GM18858 (cell line): ENCODE data around the gene PAK6.

Source experiments
- ATAC-seq: cut with Tn5 transposase; IDR thresholded peaks from one replicate; pipeline ENCODE4 v1.9.1; 2021; ENCODE audit not compliant: unreplicated experiment

PAK6 gene

DNA sequence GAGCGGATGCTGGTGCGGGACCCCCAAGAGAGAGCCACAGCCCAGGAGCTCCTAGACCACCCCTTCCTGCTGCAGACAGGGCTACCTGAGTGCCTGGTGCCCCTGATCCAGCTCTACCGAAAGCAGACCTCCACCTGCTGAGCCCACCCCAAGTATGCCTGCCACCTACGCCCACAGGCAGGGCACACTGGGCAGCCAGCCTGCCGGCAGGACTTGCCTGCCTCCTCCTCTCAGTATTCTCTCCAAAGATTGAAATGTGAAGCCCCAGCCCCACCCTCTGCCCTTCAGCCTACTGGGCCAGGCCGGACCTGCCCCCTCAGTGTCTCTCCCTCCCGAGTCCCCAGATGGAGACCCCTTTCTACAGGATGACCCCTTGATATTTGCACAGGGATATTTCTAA lies 37.1 kb downstream of the PAK6 start:
- no peak for ATAC-seq

GRCh38 chr15:40276927-40277326 lies 38.1 kb downstream of the PAK6 start:
- no peak for ATAC-seq

- ATAC-seq, result no peak
Observed at GRCh38 chr15:40277471-40277870, 38.6 kb downstream of the PAK6 start.

DNA sequence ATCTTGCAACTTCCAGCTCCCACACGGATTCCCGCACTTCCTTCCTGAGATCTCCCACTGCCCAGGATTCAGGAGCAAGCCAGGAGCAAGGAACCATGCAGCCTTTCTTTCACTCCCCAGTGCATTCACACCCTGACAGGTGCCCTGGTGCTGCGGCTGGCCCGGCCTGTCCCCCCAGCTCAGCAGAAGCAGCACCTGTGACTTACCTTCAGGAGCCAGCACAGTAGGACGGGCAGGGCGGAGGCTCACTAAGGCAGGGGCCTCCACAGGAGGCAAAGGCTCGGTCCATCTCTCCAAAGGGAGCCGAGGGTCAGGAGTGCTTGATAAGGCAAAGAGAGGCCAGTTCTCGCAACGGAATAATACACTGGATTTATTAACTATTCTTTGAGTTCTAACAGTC lies 39.2 kb downstream of the PAK6 start:
- ATAC-seq, result no peak

GRCh38 chr15:40279437-40280141 lies 40.7 kb downstream of the PAK6 start:
- no peak for ATAC-seq

- no peak for ATAC-seq
Observed at GRCh38 chr15:40280260-40281056, 41.6 kb downstream of the PAK6 start.

- no peak for ATAC-seq
Observed at GRCh38 chr15:40281057-40281800, 42.4 kb downstream of the PAK6 start.

DNA sequence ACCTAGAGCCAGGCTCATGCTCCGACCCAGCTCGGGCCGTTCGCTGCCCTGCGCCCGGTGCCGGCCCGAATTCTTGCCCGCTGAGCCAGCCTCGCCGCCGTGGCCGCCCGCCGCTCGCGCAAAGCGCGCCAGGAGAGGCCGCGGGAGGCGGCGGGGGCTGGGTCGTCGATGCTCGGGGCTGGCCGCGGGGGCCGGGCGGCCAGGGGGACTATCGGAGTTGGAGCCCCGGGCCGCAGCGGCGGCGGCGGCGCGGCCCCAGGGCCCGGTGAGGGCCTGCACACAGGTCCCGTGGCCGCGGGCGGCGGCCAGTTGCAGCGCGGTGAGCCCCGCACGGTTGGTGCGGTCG lies 42.9 kb downstream of the PAK6 start:
- no peak for ATAC-seq

DNA sequence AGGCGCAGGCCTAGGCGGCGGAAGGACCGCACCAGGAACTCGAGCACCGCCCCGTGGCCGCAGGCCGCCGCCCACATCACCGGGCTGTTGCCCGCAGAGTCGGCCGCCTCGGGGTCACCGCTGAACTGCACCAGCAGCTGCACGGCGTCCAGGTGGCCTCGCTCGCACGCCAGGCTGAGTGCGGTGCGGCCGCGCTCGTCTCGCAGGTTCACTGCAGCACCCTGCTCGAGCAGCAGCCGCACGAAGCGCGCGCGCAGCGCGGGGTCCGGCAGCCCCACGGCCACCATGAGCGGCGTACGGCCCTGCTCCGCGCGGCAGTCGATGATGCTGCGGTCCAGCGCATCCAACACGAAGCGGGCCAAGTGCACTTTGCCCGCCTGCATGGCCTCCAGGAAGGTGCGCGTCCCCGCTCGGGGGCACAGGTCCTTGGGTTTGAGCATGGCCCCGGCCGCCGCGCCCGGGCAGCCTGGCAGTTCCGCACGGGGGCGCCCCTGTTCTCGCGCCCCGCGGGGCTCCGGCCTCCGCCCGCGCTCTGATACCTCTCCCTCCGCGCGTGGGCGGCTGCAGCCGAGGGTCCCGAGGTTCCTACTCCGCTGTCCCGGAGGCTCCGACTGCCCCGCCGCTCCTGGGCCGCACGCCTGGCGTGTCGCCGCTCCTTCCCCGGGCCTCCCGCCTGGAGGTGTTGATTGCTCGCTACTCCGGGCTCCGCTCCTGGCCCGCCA lies 43.4 kb downstream of the PAK6 start:
- ATAC-seq, result no peak

- no peak for ATAC-seq
Observed at GRCh38 chr15:40282869-40283614, 44.2 kb downstream of the PAK6 start, which contains the start of gene ANKRD63. Gene ANKRD63, minus strand, starts transcription at chr15:40283064. Its CDS starts 478 bp downstream, at chr15:40282586.

DNA sequence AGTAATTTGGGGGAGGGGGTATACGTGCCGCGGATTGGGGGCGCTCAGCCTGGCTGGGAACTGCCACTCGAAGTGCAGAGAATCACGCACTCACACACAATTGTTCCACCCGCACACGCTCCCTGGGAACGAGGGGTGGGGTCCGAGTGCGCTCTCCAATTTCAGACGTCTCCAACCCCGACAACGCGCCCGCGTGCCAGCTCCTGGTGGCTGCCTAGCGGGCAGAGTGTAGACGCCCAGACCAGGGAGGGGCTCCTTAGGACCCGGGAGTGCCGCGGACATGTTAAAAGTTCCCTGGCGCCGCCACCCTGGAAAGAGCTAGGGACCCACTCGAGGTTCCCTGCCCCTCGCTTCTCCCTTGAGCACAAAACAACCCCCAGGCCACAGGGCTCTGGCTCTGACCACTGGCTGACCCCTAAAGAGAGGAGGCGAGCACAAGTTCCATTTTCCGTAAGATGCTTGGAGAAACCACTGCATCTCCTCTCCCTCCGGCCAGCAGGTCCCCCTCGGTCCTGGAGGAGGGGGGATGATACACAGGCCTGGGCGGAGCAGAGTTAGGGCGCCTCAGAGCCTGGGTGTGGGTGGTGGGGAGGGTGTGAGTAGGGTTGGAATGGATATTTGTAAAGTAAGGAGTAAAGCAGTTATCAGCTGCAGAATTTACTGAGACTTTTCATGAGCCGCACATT lies 44.9 kb downstream of the PAK6 start:
- ATAC-seq, result no peak

DNA sequence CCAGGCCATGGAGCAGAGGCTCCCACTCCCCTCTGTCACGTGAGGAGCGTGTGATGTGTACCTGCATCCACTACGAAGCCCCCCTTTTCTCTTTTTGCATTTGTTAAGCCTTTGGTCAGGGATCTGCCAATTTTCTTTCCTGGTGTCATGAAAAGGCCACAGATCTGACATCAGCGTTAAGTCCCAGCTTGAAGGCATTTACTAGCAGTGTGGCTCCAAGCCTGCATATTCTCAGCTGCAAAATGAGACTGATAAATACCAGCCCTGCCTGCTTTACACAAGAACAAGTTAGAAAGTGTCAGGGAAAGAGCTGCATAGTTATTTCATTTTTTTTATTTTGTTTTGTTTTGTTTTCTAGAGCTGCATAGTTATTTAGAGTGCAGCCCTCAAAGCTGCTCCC lies 46.3 kb downstream of the PAK6 start:
- ATAC-seq, result no peak

DNA sequence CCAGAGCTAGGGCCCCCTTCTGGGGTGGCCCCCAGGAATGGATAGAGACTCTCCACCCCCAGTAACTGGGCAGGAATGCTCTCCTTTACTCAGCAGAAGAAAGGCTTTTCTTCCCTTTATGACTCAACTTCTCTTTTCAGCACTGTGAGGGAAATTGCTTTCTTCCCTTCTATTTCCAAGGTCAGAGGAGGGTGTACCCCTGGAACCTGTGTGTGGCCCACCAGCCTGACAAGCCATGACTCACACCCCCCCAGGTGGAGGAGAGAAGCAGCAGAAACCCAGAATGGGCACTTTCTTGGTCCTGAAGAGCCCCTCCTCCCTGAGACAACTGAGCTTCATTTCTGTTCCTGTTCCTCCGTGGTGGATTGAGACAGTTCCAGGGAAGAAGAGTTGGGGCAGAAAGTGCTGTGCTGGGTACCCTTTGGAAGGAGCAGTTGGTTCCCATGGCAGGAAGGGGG lies 46.7 kb downstream of the PAK6 start:
- no peak for ATAC-seq

DNA sequence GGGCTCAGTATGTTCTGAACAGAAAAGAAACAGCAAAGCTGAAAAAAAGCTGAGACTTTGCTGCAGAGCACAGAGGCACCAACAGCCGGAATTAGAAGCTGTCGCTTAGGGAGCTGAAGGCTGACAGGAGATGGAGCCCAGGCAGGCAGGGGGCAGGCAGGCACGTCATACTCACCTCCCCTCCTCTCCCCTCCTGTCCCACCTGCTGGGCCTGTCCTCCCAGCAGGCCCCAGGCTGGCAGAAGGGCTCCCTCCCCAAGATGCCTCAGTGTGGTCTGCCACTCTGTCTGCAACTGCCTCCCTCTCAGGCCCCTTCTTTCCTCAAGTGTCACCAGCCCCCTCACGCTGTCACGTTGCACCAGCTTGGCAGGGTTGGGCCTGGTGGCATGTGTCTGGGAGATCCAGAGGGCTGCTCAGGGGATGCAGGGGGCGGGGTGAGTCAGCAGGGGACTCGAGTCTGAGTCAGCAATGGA lies 47.2 kb downstream of the PAK6 start:
- ATAC-seq, result no peak

DNA sequence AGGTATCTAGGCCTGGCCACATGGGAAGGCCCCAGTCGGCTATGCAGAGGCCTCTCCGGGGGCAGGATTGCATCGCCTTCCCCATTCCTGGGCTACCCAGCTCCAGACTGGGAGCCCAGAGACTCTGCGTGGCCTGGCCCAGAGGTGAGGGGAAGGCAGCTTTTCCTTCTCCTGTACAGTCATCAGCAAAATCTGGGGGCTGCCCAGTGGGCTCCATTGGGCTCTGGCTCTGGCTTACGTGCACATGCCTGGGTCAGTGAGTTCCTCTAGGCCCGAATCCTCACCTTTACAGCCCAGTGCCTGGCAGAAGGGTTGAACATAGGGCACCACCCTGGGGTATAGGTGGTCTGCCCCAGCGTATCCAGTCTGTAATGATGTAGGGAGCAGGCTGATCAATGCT lies 47.9 kb downstream of the PAK6 start:
- ATAC-seq, result no peak

- ATAC-seq, result no peak
Observed at GRCh38 chr15:40287505-40287904, 48.6 kb downstream of the PAK6 start.

GRCh38 chr15:40287968-40288367 lies 49.1 kb downstream of the PAK6 start:
- ATAC-seq, result no peak

DNA sequence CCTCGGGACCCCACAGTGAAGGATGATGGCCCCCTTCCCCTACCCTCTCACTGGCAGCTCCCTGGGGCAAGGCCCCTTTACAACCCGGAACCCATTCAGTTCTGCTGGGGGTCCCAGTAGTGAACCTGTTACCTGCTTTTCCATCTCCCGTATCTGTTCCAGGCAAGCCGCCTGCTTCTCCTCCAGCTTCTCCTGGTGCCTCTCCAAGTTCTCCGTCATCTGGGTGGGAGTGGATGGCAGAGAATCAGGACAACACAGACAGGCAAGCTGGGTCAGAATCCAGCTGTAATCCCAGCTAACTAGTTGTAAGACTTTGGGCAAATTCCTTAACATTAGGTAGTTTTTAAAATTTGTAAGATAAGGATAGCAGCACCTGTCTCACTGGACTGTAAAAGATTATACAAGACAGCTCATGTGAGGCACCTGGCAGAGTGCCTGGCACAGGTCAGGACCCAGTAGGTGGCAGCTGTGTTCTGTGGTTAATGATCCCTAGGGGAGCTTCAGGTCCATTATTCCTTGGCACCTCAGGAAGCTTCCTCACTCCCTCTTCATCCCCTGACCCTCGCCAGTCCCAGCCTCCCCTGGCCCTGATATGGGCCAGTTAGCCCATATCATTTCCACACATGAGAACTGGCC lies 50.4 kb downstream of the PAK6 start:
- ATAC-seq, result no peak

- ATAC-seq, result no peak
Observed at GRCh38 chr15:40290545-40290917, 51.7 kb downstream of the PAK6 start.
